ENCODE results near the gene JAML. TPM values are rescaled to one million over a fixed set of nuclear protein-coding genes. Genes with fewer than 3 reads are reported as not detected.

JAML gene
- total and polyA plus RNA-seq, 2 of the 13 experiments (the other 11 are each of a cell fraction or from before 2014, with no cell fraction given) = 2.0 to 3.3 TPM

- POLR2A ChIA-PET = no interaction called here
- FAIRE-seq = no peak
- Histone ChIP-seq H3K9me3 (ENCODE audit: low read length) (no peaks in the 10 kb centered on the region), H4K20me1 (ENCODE audit: insufficient read depth, low read length) (no peaks in the 10 kb centered on the region), H3K4me3 (replicated peaks in 1 of 3; ENCODE audit: insufficient read depth in 1 of 3, low read depth in 2 of 3, low read length in 3 of 3) (no peak overlapping the region), H3K4me2 (ENCODE audit: low read depth, low read length) (no peak overlapping the region), H3K27me3 (ENCODE audit: control insufficient read depth in 1 of 2, insufficient read depth in 2 of 2, low read length in 2 of 2) (no peaks in the 10 kb centered on the region), H3K79me2 (ENCODE audit: insufficient read depth, low read length) (no peaks in the 10 kb centered on the region), H3K36me3 (replicated peaks in 1 of 2; ENCODE audit: control insufficient read depth in 1 of 2, insufficient read depth in 2 of 2, low read length in 2 of 2) (peaks cover 0 to 28% of the 10 kb centered on the region in 2 experiments), H3K27ac (ENCODE audit: extremely low read length, insufficient read depth, low read length) (no peak overlapping the region), H2AFZ (ENCODE audit: low read length) (no peak overlapping the region), H3K4me1 (ENCODE audit: insufficient read depth, low read length) (peaks cover 25% of the 10 kb centered on the region), H3K9ac (ENCODE audit: insufficient read depth, low read depth, low read length) (no peak overlapping the region)
- TF ChIP-seq RORA (CRISPR knock-in tag; IDR thresholded peaks at IDR 0.05) (no peak), U2AF2 (IDR thresholded peaks at IDR 0.05; ENCODE audit: low read depth, low read length) (no peak), ZNF235 (CRISPR knock-in tag; IDR thresholded peaks at IDR 0.05; ENCODE audit: borderline replicate concordance) (no peak), FOSL2 (CRISPR knock-in tag; IDR thresholded peaks at IDR 0.05) (no peak), ZBTB8A (CRISPR knock-in tag; IDR thresholded peaks at IDR 0.05; ENCODE audit: borderline replicate concordance, low read depth) (no peak), ZMAT3 (CRISPR knock-in tag; conservative IDR thresholded peaks at IDR 0.05) (no peak), ZNF670 (CRISPR knock-in tag; IDR thresholded peaks at IDR 0.05; ENCODE audit: borderline replicate concordance) (no peak), RAD51 (IDR thresholded peaks at IDR 0.05; ENCODE audit: borderline replicate concordance) (no peak), ATRX (CRISPR knock-in tag; IDR thresholded peaks at IDR 0.05; ENCODE audit: borderline replicate concordance) (no peak), ZNF441 (CRISPR knock-in tag; IDR thresholded peaks at IDR 0.05; ENCODE audit: borderline replicate concordance) (no peak)
- TF ChIP-seq, protein P1, sequence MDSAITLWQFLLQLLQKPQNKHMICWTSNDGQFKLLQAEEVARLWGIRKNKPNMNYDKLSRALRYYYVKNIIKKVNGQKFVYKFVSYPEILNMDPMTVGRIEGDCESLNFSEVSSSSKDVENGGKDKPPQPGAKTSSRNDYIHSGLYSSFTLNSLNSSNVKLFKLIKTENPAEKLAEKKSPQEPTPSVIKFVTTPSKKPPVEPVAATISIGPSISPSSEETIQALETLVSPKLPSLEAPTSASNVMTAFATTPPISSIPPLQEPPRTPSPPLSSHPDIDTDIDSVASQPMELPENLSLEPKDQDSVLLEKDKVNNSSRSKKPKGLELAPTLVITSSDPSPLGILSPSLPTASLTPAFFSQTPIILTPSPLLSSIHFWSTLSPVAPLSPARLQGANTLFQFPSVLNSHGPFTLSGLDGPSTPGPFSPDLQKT (CRISPR knock-in tag; IDR thresholded peaks at IDR 0.05; ENCODE audit: borderline replicate concordance) = no peak
- TF ChIP-seq, protein P2, sequence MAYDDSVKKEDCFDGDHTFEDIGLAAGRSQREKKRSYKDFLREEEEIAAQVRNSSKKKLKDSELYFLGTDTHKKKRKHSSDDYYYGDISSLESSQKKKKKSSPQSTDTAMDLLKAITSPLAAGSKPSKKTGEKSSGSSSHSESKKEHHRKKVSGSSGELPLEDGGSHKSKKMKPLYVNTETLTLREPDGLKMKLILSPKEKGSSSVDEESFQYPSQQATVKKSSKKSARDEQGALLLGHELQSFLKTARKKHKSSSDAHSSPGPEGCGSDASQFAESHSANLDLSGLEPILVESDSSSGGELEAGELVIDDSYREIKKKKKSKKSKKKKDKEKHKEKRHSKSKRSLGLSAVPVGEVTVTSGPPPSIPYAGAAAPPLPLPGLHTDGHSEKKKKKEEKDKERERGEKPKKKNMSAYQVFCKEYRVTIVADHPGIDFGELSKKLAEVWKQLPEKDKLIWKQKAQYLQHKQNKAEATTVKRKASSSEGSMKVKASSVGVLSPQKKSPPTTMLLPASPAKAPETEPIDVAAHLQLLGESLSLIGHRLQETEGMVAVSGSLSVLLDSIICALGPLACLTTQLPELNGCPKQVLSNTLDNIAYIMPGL (CRISPR knock-in tag; IDR thresholded peaks at IDR 0.05; ENCODE audit: borderline replicate concordance in 1 of 2, low read depth in 1 of 2) = no peak
- TF ChIP-seq, protein P3, sequence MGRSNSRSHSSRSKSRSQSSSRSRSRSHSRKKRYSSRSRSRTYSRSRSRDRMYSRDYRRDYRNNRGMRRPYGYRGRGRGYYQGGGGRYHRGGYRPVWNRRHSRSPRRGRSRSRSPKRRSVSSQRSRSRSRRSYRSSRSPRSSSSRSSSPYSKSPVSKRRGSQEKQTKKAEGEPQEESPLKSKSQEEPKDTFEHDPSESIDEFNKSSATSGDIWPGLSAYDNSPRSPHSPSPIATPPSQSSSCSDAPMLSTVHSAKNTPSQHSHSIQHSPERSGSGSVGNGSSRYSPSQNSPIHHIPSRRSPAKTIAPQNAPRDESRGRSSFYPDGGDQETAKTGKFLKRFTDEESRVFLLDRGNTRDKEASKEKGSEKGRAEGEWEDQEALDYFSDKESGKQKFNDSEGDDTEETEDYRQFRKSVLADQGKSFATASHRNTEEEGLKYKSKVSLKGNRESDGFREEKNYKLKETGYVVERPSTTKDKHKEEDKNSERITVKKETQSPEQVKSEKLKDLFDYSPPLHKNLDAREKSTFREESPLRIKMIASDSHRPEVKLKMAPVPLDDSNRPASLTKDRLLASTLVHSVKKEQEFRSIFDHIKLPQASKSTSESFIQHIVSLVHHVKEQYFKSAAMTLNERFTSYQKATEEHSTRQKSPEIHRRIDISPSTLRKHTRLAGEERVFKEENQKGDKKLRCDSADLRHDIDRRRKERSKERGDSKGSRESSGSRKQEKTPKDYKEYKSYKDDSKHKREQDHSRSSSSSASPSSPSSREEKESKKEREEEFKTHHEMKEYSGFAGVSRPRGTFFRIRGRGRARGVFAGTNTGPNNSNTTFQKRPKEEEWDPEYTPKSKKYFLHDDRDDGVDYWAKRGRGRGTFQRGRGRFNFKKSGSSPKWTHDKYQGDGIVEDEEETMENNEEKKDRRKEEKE (IDR thresholded peaks at IDR 0.05) = no peak
- intact Hi-C loops (cut with micrococcal nuclease; ENCODE audit: unreplicated experiment) (no loop called here), in situ Hi-C loops (cut with HindIII; ENCODE audit: extremely low pct_ligation_motif_present, low pct_unique_long_range_greater_than_20kb) (no loop called here)
- DNase-seq (ENCODE audit: low spot score) = no peak
- CTCF ChIA-PET (ENCODE audit: low intra/inter-chr PET ratio, low total read pairs) = no interaction called here
- WGBS (ENCODE audit: low lambda C conversion rate) = 71% methylated on average over 1 of the region's 1 CpG
- no TSS peak for BruUV-seq (replicated peaks)
- ATAC-seq = no peak
These were observed 9.0 kb upstream of the JAML start for GRCh38 chr11:118233850-118234249.
